BE2C (cell line): ENCODE data around the gene ATP5F1E.

Source experiments
- DNase-seq: peaks from one replicate; pipeline ENCODE4 v3.0.0-alpha.2; 2020
- H3K27me3 ChIP-seq: fragments of 250-450 bp; sonication (Bioruptor Pico); 2 replicates; pipeline ENCODE4 v1.5.1; 2020; ENCODE audit warnings: mild to moderate bottlenecking
- H3K36me3 ChIP-seq: fragments of 250-450 bp; sonication (Bioruptor Pico); 2 replicates; pipeline ENCODE4 v1.5.1; 2020; ENCODE audit warnings: mild to moderate bottlenecking
- H3K4me1 ChIP-seq: fragments of 250-450 bp; sonication (Bioruptor Pico); 2 replicates; pipeline ENCODE4 v1.5.1; 2020
- H3K4me3 ChIP-seq: 2 replicates; pipeline ENCODE4 v1.5.1; 2011; ENCODE audit warnings: low read depth, low read length
- H3K9me3 ChIP-seq: fragments of 250-450 bp; sonication (Bioruptor Pico); 2 replicates; pipeline ENCODE4 v1.5.1; 2020
- CTCF ChIP-seq: IDR thresholded peaks from 2 replicates; pipeline ENCODE4 v1.5.1; 2012; ENCODE audit warnings: mild to moderate bottlenecking, low read depth, low read length

The ATP5F1E gene

GRCh38 chr20:59006167-59006863, 25.8 kb downstream of the ATP5F1E start:
- no peaks in the 10 kb centered on the region for H3K36me3 ChIP-seq

GRCh38 chr20:59005523-59006166, 26.5 kb downstream of the ATP5F1E start:
- Histone ChIP-seq H3K27me3 (no peaks in the 10 kb centered on the region), H3K4me1 (no peaks in the 10 kb centered on the region), H3K36me3 (no peaks in the 10 kb centered on the region), H3K9me3 (no peaks in the 10 kb centered on the region), H3K4me3 (no peak overlapping the region)
- TF ChIP-seq CTCF = no peak
- no peak for DNase-seq

More at GRCh38 chr20:59006167-59006863, 25.8 kb downstream of the ATP5F1E start:
- Histone ChIP-seq H3K27me3 (no peaks in the 10 kb centered on the region), H3K4me1 (no peaks in the 10 kb centered on the region), H3K4me3 (no peak overlapping the region), H3K9me3 (no peaks in the 10 kb centered on the region)
- no peak for DNase-seq
- TF ChIP-seq CTCF = no peak

- no peak for TF ChIP-seq CTCF
- DNase-seq = no peak
- no peaks in the 10 kb centered on the region for H3K9me3 ChIP-seq
- H3K36me3 ChIP-seq = no peaks in the 10 kb centered on the region
- H3K4me3 ChIP-seq = no peak overlapping the region
- no peaks in the 10 kb centered on the region for H3K4me1 ChIP-seq
- H3K27me3 ChIP-seq = no peaks in the 10 kb centered on the region
Measured at GRCh38 chr20:59004763-59005522, 27.2 kb downstream of the ATP5F1E start.

- Histone ChIP-seq H3K27me3 (no peaks in the 10 kb centered on the region), H3K36me3 (no peaks in the 10 kb centered on the region), H3K4me3 (no peak overlapping the region), H3K9me3 (no peaks in the 10 kb centered on the region), H3K4me1 (no peaks in the 10 kb centered on the region)
- DNase-seq = no peak
- TF ChIP-seq CTCF = no peak
Measured at GRCh38 chr20:59004493-59004762, 27.7 kb downstream of the ATP5F1E start.

GRCh38 chr20:59003836-59004492, 28.2 kb downstream of the ATP5F1E start:
- H3K9me3 ChIP-seq = no peaks in the 10 kb centered on the region
- no peak for TF ChIP-seq CTCF
- no peaks in the 10 kb centered on the region for H3K36me3 ChIP-seq
- no peak for DNase-seq
- no peaks in the 10 kb centered on the region for H3K4me1 ChIP-seq
- no peak overlapping the region for H3K4me3 ChIP-seq
- H3K27me3 ChIP-seq = no peaks in the 10 kb centered on the region
